Muscle of leg (tissue), 11 donors: Measurements from ENCODE around the gene LDAH. TPM values are rescaled to one million over a fixed set of nuclear protein-coding genes. Genes with fewer than 3 reads are reported as not detected.
"Not testable (repeated sequence)": the region's sequence is repeated elsewhere in the genome, so short reads cannot be mapped to it uniquely, and the experiment has no call there.

Experiments
- DNase-seq: peaks from one replicate; pipeline ENCODE4 v3.0.0; 2013
- H3K27ac ChIP-seq: one replicate; pipeline ENCODE4 v1.5.1; 2013; ENCODE audit warnings: mild to moderate bottlenecking, low read length, control low read depth
- H3K27me3 ChIP-seq: one replicate; pipeline ENCODE4 v1.6.1; 2013; ENCODE audit warnings: low read length; ENCODE audit not compliant: control insufficient read depth, insufficient read depth
- H3K36me3 ChIP-seq: one replicate; pipeline ENCODE4 v1.6.1; 2013; ENCODE audit warnings: low read length; ENCODE audit not compliant: control insufficient read depth, insufficient read depth
- H3K4me1 ChIP-seq: one replicate; pipeline ENCODE4 v1.6.1; 2013; ENCODE audit warnings: low read length; ENCODE audit not compliant: control insufficient read depth, insufficient read depth
- H3K4me3 ChIP-seq: one replicate; pipeline ENCODE4 v1.5.1; 2013; ENCODE audit warnings: low read length, control low read depth
- H3K9me3 ChIP-seq: replicated peaks from 2 replicates; pipeline ENCODE4 v1.6.1; 2013; ENCODE audit warnings: low read depth, low read length; ENCODE audit not compliant: control insufficient read depth
- WGBS: methylation state at CpG from one replicate; pipeline ENCODE4 v1.1.5; 2013; ENCODE audit warnings: missing lambda C conversion rate; ENCODE audit not compliant: insufficient coverage; 5-methylcytosine and 5-hydroxymethylcytosine counted together
- polyA plus RNA-seq, 8 donors: library from polyadenylated mRNA; unstranded; fragments of 120-200 nt; gene quantifications; one replicate each; pipeline versions ENCODE4 v1.2.1 to v1.2.3, GENCODE V29; 2013; ENCODE audit warnings: inconsistent platforms in 1 of 8, low replicate concordance in 1 of 8; ENCODE audit not compliant: insufficient read length in 8 of 8, insufficient read depth in 1 of 8
- total RNA-seq: library from RNA; stranded (reverse); fragments of 120-200 nt; gene quantifications from one replicate; pipeline ENCODE4 v1.2.4, GENCODE V29; 2013

Gene LDAH
- total and polyA plus RNA-seq, 9 donors, result 8.5 to 15.5 (median 10.9) TPM

DNA sequence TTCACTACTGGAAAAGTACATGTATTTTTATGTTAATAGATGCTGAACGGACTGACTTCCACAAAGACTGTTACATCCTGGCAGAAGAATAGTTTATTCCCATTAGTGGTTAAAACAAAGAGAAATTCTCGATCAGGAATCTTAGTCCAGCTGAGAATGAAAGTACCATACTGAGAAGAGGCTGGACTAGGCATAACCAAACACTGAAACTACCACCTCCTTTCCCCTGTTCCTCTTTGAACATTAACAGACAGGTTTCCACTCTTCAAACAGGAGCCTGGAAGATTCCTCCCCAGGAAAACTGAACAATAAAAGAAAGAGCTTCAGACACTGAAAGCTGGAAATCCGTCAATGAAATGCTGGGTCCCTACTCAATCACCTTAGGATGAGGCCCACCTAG lies 25.8 kb downstream of the LDAH start:
- Histone ChIP-seq H3K4me3 (no peak overlapping the region), H3K4me1 (no peaks in the 10 kb centered on the region), H3K9me3 (no peaks in the 10 kb centered on the region), H3K36me3 (no peaks in the 10 kb centered on the region), H3K27me3 (no peaks in the 10 kb centered on the region), H3K27ac (no peak overlapping the region)
- 100% methylated on average over 1 of the region's 3 CpGs for WGBS
- DNase-seq, result no peak

DNA sequence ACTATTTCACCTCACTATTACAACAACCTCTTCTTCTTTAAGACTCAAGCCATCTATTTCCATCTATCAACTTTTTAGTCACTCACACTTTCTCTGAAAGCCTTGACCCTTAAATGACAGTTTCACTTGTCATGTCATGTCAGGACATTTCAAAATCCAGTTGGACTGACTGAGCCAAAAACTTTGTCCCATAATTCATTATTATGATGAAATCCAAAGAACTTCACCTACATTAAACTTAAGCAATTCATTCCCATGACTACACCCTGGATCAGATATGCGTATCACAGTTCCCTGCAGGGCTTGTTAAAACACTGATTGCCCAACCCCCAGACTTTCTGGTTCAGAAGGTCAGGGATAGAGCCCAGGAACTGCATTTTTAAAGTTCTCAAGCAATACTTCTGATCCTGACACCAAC lies 26.5 kb downstream of the LDAH start:
- H3K27ac ChIP-seq, result no peak overlapping the region
- no peak for DNase-seq
- no peak overlapping the region for H3K4me3 ChIP-seq
- H3K9me3 ChIP-seq, result no peaks in the 10 kb centered on the region
- H3K27me3 ChIP-seq, result no peaks in the 10 kb centered on the region
- no peaks in the 10 kb centered on the region for H3K4me1 ChIP-seq
- H3K36me3 ChIP-seq, result no peaks in the 10 kb centered on the region
- 89% methylated on average over 1 of the region's 1 CpG for WGBS

DNA sequence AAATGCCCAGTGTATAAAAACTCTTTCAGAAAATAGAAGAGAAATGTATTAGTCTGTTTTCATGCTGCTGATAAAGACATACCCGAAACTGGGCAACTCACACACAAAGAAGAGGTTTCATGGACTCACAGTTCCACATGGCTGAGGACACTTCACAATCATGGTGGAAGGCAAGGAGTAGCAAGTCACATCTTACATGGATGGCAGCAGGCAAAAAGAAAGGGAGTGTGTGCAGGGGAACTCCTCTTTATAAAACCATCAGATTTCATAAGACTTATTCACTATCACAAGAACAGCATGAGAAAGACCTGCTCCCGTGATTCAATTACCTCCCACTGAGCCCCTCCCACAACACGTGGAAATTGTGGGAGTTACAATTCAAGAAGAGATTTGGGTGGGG lies 29.0 kb downstream of the LDAH start:
- not testable (repeated sequence) for H3K27me3 ChIP-seq, H3K4me3 ChIP-seq, H3K4me1 ChIP-seq, H3K36me3 ChIP-seq, DNase-seq, H3K27ac ChIP-seq, H3K9me3 ChIP-seq
- no CpG with 5 or more reads among the region's 3 CpGs for WGBS

DNA sequence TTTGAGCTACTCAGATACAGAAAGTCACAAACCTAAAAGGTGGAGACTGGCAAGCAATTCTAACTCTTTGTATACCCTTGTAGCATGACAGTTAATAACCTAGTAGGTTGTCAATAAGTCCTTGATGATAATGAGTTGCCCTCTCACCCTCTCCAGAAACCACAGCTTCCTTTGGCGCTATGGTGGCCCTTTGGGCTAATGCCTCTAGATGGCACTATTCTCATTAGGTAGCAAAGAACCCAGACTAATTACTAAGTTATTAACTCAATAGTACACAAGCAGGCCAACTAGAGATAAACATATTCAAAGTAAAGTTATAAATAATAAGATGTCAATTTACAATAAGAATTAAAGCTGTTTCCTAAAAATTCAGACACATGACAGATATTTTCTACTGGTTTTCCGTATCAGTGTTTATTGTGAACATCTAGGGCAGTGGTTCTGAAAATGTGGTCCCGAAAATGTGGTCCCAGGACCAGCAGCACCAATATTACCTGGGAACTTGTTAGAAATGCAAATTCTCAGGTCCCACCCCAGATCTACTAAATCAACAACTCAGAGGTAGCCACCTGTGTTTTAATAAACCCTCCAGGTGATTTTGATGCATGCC lies 41.1 kb downstream of the LDAH start:
- Histone ChIP-seq H3K4me3 (no peak overlapping the region), H3K27me3 (no peaks in the 10 kb centered on the region), H3K9me3 (no peaks in the 10 kb centered on the region), H3K27ac (no peak overlapping the region), H3K4me1 (no peaks in the 10 kb centered on the region), H3K36me3 (peaks cover 2% of the 10 kb centered on the region)
- WGBS, result no CpG with 5 or more reads among the region's 3 CpGs
- no peak for DNase-seq

DNA sequence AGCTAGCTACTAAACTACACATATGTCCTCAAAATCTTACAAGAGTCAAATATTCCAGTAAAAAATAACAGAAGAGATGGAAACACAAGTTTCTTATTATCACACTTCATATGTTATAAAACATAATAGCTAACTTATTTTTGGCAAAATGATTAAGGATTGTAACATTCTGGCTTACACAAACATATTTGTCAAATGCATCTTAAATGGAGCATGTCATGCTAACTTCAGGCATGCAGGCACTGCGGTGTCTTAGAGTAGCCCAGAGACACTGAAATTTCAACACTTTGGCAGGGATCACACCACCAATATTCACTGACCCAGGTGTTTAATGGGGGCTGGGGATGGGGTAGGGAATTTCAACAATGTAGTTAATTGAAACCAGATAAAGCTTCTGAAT lies 51.6 kb downstream of the LDAH start:
- no peak overlapping the region for H3K4me3 ChIP-seq
- no CpG with 5 or more reads among the region's 1 CpG for WGBS
- DNase-seq, result peak; percentile 75
- peaks cover 8% of the 10 kb centered on the region for H3K36me3 ChIP-seq
- no peaks in the 10 kb centered on the region for H3K9me3 ChIP-seq
- no peaks in the 10 kb centered on the region for H3K4me1 ChIP-seq
- no peak overlapping the region for H3K27ac ChIP-seq
- no peaks in the 10 kb centered on the region for H3K27me3 ChIP-seq

DNA sequence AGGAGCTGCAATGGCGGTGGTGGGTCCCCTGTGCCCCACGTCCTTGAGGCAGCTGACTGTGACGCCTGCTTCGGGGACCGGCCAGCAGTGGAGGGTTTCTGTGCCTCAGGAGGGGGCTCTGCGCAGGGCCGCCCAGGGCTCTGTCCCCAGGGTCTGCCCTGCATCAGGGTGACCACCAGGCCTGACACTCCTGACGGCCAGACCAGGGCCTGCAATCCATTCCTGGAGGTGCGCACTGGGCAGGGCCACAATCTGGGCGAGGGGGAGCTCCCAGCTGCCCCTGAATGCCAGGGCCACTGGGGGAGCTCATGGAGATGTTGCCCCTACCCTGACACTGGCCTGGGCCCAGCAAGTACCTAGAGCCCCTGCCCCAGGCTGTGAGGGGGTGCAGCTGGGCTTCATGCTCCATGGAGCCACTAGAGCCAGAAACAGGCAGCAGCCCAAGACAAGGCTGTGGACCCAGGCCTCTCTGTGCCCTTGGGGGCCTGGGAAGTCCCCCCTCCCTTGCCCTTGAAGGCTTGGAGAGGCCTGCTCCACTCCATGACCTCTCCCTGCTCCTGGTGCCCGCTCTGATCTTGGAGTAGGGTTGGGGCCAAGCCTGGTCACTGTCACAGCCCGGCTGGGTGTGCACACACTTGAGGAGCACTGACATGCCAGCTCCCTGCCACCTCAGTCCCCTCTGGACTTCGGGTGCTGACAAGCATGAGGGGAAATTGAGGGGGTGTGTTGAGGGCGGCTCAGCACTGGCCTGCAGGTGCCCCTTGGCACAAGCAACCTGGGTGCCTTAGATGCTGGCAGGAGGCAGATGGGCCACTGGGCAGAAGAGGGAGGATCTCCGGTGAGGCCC lies 55.9 kb downstream of the LDAH start:
- Histone ChIP-seq H3K27ac (no peak overlapping the region), H3K9me3 (no peaks in the 10 kb centered on the region), H3K4me3 (no peak overlapping the region), H3K4me1 (no peaks in the 10 kb centered on the region), H3K27me3 (no peaks in the 10 kb centered on the region), H3K36me3 (no peaks in the 10 kb centered on the region)
- 97% methylated on average over 13 of the region's 15 CpGs for WGBS
- DNase-seq, result no peak

DNA sequence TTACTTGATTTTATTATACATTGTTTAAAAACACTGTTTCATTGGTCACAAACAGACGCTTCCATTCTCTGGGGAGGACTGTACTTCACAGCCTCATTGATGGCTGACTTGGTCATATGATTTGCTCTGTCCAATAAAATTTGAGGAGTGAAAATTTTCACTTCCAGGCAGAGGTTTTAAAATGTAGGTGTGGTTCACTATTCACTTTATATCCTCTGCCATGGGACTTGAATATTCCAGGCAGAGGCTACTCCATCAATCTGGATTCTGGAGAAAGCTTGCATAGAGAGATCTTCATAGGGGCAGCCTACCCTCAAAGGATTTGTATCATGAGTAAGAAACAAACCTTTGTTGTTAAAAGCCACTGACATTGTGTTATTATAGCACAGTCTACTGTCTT lies 56.7 kb downstream of the LDAH start:
- Histone ChIP-seq H3K9me3 (no peaks in the 10 kb centered on the region), H3K4me1 (no peaks in the 10 kb centered on the region), H3K27ac (no peak overlapping the region), H3K36me3 (no peaks in the 10 kb centered on the region), H3K27me3 (no peaks in the 10 kb centered on the region), H3K4me3 (no peak overlapping the region)
- no CpG with 5 or more reads among the region's 1 CpG for WGBS
- no peak for DNase-seq

DNA sequence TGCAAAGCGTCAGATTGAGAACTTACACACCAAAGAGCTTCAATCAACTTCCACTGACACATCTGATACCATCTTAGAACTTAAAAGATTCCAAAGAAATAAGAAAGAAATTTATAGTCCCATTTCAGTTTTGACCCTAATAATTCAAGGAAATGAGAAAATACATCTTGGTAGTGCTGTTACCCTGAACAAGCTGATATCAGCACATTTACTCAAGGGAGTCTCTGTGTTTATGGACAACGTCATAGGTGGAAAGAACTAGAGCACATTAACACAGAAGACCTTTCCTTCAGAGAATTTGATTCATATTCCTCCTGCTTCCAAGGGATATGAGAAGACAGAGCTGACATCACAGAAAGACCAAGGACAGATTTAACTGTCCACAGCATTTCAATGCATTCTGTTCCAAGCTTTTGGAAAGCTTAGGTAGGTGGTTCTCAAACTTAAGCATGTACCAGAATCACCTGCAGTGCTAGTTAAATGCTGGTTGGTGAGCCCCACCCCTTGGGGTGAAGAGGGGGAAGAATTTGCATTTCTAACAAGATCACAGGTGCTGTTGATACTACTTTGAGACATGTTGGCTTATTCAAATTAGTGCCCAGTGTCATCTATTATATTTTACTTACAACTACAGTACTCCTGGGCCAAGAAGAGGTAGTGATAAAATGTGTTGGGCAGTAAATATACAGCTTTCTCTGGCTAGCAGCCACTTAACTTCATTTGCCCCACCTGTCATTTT lies 59.8 kb downstream of the LDAH start:
- no CpG with 5 or more reads among the region's 2 CpGs for WGBS
- H3K27me3 ChIP-seq, result no peaks in the 10 kb centered on the region
- H3K36me3 ChIP-seq, result peaks cover 3% of the 10 kb centered on the region
- H3K9me3 ChIP-seq, result peaks cover 3% of the 10 kb centered on the region
- no peak overlapping the region for H3K4me3 ChIP-seq
- no peaks in the 10 kb centered on the region for H3K4me1 ChIP-seq
- no peak overlapping the region for H3K27ac ChIP-seq
- no peak for DNase-seq

DNA sequence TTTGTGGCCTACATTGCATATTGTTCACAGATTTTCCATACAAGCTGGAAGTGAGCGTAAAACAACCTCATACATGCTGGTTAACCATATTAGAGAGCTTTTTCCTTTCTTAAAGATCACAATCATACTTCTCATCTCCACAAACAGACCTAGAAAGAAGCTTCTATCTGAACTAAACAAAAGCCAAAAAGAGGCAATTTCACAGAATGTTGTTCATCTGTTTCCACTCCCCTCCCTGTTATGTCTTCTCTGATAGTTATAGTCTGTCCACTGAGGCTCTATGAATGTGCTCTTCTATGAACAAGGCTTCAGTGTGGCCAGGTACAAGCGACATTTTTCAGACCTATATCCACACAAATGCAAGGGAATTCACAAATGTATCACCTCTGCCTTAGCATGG lies 63.4 kb downstream of the LDAH start:
- peaks cover 3% of the 10 kb centered on the region for H3K36me3 ChIP-seq
- WGBS, result no CpG with 5 or more reads among the region's 2 CpGs
- no peak overlapping the region for H3K4me3 ChIP-seq
- H3K4me1 ChIP-seq, result no peaks in the 10 kb centered on the region
- H3K27me3 ChIP-seq, result no peaks in the 10 kb centered on the region
- no peak for DNase-seq
- no peak overlapping the region for H3K27ac ChIP-seq
- H3K9me3 ChIP-seq, result peaks cover 3% of the 10 kb centered on the region

DNA sequence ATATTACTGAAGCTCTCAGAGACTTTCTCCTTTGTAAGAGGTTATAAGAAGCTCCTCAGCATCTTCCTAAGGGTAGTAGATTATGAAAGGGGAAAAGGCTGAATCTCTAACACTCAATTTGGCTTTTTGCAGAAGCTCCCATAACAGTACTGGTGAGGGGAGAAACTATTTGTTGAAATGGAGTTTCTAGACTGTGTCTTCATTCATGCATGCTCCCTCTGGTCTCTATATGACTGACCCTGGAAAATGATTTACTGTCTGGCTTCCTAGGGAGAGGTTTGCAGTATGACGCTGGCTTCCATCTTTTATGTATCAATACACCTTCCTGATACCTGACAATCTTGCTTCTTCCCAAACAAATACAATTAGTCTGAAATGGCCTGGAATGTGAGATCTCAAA lies 63.9 kb downstream of the LDAH start:
- no peak overlapping the region for H3K27ac ChIP-seq
- DNase-seq, result no peak
- H3K36me3 ChIP-seq, result peaks cover 3% of the 10 kb centered on the region
- no peak overlapping the region for H3K4me3 ChIP-seq
- H3K9me3 ChIP-seq, result peaks cover 3% of the 10 kb centered on the region
- no CpG with 5 or more reads among the region's 1 CpG for WGBS
- H3K27me3 ChIP-seq, result no peaks in the 10 kb centered on the region
- no peaks in the 10 kb centered on the region for H3K4me1 ChIP-seq
